DMS53 (cell line): ENCODE results near the gene EXOC6B.

Source experiments
- DNase-seq: peaks from one replicate; lab custom pipeline; 2025; lab: John Stamatoyannopoulos, UW

EXOC6B gene

DNA sequence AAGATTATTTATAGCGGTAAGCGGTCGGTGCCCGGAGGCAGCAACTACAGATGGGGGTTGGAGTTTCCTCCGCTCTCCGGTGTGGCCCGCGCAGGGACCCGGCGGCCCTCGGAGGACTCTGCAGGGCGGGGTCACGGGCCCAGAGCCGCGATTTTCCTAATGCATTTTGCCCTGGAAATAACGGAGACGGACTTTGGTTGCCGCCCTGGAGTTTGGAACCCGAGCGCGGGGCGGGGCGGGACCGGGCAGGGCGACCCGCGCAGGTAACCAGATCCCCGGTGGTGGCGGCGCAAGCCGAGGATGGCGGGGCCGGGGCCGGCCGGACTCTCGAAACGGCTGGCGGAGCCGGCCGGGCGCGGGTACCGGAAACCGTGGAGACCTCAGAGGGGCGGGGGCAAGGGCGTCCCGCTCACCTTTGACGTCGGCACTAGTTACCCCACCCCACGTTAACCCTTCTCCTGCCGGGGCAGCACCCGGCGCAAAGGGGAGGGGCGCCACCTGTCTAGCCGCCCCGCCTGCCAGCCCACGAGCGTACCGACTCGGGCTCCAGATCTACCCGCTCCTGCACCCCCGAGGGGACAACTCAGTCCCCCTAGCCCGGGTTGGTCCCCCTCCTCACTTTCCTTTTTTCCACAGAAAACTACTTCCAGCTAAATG, 681.1 kb downstream of the EXOC6B start:
- peak; percentile 83 for DNase-seq

DNA sequence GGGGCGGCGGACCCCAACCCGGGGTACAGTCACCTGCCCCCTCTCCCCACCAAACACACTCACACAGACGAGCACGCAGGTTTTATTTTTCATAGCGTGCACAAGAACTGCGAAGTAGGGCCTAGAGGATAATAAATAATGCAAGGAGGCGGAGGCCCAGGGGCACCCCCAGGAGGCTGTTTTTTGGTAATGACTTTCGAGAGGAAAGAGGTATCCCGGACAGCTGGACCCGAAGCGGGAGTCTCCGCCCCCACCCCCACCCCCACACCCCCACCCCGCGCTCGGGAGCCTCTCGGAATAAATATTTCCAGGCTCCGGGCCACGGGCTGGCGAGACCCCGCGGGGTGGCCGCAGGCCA, 681.6 kb downstream of the EXOC6B start:
- DNase-seq: peak; percentile 60

DNA sequence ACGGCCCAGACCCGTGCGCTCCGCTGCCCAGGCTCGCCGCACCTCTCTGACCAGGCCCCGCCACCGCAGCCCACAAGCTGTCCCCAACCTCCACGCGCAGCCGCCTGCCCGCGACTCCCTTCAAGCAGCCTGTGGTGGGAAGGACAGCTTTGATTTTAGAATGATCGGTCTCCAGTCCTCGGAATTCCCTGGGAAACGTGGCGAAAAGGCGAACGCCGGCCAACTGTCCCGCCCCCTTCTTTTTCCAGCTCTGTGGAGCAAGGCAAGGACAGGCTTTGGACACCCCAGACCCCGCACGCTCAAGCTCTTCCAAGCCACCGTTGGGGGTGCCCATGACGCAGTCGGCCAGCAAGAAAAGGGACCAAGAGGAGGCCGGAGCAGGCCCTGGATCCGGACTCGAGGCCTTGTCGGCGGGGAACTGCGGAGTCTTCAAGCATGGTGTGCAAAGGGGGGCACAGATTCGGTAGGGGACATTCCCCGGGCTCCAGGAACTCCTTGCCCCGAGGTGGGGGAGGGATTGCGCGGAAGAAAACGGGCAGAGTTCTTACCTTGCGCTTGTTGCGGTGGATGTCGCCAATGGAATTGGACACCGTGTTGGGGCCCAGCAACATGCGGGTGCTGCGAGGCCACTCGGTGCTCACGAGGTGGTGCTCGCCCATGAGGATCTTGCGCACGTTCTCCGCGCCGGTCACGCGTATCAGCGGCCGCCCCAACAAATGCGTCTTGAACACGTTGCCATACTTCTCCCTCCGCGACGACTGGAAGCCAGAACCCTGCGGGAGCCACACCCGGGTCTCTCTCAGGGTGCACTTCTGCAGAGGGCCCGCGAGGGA, 682.2 kb downstream of the EXOC6B start:
- peak; percentile 71 for DNase-seq

DNA sequence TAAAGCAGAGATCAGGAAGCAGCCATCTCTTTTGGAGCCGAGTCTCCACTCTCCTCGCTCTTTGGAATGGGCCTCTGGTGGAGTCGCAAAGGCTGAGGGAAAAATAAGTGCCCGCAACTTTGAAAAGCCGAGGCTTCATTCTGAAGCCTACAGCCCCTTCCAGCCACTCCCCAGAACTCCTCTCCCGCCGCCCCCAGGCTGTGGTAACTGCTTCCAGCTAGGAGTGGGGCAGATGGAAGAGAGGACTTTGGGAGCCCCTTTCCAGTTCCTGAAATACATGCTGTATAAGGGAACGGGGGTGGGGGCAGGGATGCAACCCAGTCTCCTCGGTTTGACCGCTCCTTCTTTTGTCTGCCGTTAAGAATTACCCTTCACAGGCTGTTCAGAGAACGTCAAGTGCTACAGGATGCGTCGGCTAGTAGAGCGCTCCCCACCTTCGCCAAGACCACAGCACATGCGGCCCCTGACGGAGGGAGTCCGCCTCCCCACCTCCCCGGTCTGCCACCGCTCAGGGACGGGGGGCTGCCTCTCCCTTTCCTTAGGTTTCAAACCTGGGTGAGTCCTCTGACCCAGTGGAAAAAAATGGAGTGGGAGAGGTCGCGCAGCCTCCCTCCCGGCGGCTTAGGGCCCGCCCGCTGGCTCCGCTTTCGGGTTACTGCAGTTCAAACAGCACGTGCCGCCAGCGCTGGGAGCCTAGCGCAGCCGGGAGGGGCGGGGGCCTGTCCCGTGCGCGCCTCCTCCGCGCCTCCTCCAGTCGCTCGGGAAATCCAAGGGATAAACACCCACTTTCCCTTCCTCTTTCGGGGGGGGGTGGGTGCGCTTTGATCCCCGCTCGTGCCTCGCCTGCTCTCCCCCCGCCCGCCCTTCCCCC, 683.0 kb downstream of the EXOC6B start:
- peak; percentile 74 for DNase-seq

DNA sequence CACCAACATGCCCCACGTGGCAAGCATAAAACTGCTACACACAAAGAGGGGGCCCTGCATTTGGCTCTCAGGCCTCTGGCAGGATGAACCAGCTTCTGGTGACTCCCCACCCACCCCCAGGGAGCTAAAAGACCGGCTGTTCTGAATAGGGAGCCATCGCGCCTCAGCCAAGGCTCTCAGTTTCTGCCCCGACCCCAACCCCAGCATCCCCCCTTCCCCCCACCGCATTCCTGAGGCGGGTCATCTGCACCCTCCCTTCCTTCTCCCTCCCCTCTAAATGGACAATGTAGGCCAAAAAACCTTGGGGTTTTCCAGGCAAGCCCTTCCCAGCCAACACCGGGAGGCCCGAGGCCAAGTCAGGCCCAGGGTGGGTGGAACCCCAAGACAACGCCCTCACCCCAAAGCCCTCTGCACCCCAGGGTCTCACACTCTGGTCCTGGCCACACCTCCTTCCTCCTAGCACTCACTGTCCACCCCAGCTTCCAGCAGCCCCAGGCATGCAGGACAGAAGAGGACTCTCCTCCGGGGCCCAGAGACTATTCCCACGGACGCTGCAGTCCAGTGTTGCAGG, 683.9 kb downstream of the EXOC6B start:
- no peak for DNase-seq

DNA sequence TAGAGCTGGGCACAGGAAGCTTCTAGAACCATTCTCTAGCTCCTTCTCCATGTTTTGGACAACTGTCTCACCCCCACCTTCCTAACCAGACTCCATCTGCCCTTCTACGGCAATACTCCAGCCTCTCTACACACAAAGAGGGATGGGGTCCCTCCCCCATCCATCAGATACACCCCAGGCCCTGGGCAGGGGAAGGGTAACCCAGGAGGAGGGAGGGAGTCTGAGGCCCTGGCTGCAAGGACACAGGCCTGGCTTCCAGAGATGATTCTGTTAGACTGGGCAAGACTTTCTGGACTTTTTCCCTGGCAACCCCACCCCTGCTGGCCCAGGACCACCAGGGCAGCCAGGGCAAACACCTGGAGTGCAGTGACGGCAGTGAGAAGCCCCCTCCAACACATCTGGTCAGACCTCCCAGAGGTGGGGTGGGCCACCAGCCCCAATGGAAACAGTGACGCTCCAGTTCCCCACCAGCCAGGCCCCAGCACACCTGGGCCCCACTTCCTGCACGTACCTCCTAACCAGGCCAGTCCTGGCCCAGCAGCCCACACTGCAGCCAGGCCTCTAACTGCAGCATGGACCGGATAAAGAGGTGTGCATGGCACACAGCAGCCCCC, 684.7 kb downstream of the EXOC6B start:
- no peak for DNase-seq

DNA sequence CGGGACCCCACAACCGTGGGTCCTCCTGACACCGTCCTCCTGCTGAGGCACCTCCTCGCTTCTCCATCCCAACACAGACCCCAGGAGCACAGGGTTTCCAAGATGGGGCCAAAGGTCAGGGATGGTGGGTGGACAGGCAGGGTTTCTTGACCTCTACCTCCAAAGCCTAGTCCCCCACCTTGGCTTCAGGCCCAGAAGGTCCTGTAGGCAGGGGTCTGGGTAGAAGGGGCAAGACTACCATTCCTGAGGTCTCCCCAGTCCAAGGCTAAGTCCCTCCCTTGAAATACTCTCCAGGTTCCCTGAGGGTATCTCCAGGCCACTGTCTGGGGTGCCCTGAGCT, 685.2 kb downstream of the EXOC6B start:
- DNase-seq: no peak

DNA sequence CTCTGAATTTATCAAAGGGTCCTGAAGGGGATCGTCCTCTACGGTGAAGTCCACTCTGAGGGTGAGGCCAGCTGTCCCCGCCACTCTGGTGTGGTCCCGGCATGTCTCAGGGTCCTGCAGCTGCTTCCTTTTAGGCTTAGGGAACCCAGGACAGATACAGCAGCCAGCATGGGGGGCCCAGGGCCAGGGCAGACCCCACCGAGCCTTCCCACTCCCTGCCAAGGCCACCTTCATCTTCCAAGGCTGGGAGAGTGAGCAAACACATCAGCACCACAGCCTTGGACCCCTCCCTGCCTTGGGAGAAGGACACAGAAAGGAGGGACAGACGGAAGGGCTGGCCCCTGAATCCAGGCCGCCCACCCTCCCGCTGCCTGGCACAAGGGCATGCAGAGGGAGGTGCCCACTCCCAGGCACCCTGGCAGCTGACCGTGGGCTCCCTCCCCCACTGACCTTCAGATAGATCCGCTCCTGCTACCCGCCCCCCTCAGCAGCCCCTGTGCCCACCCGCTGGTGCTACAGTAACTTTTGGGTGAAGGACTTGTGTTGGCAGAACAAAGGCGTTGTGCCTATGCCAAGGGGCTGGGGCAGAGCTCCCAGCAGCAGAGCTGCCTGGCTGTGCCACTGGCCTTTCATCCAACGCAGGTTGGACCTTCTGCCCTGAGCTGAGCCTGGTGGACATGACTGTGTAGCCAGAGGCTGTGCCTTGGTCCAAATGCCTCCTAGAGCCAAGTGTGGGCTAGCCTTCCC, 685.8 kb downstream of the EXOC6B start:
- no peak for DNase-seq

DNA sequence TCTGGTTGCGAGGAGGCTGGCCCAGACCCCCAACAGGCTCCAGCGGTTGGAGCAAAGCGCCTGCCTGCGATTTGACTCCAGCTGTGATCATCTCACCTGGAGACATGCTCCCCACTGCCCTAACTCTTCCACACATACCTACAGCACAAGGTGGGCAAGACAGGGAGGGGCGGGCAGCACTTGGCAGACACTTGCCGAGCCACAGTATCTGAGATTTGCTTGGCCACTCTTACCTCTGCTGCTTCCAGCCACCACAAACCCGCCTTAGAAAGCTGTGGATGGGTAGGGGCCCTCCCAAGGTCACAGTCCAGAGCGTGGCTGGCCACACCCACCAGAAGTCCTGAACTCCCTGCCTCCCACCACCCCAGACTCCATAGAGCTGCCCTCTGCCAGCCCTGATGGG, 686.4 kb downstream of the EXOC6B start:
- DNase-seq: no peak

DNA sequence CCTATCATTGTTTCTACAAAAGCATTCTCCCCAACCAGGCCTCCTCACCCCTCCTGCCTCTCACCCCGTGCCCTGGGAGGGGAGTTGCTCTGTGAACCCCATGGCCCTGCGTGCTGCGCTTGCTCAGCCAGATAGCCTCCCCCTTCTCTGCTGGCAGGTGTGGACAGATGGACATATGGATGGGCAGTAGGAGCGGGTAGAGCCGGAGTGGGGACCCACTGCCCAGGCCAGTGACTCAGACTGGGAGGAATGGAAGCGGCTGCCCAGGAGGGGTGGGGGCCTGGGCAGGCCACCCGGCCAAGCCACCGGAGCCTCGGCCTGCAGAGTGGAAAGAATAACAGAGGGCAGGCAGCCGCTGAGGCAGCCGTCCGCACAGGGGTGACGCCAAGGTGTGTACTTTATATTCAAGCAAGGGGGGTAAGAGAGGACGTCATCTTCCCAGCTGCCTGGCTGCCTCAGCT, 686.9 kb downstream of the EXOC6B start:
- no peak for DNase-seq

DNA sequence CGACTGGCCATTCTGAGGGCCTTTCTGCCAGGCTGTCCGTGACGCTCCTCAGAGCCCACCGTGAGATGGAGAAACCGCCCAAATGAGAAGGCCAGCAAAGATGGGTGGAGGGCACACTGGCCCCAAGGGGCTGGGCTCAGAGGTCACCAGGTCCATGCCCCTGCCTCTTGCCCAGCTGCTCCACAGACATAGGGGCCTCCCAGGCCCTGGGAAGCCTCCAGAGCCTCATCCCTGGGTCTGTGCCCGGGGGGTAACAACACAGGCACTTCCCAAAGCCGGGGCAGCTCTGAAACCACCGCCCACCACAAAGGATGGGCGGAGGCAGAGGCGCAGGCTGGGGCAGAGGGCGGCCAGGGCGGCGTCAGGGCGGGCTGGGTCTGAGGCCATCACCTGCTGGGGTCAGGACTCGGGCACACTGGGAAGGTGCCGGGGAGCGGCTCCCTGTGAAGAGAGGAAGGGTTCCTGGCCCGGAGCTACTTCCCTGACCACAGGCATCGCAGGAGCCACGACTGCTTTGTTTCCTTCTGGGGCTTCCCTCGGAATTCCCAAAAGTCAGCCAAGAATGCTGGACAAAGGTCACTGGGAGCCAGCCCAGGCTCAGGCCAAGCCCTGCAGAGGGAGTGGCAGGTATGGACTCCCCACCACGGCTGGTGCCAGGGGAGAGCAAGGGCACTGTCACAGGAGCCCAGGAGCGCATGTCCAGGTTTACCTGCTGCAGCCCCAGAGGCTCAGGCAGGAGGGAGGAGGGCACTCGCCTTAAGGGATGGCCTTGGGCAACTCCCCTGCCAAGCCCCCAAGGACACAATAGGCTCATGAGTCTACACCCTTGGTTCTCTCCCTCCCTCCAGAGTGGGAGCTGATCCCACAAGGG, 687.6 kb downstream of the EXOC6B start:
- DNase-seq: no peak

DNA sequence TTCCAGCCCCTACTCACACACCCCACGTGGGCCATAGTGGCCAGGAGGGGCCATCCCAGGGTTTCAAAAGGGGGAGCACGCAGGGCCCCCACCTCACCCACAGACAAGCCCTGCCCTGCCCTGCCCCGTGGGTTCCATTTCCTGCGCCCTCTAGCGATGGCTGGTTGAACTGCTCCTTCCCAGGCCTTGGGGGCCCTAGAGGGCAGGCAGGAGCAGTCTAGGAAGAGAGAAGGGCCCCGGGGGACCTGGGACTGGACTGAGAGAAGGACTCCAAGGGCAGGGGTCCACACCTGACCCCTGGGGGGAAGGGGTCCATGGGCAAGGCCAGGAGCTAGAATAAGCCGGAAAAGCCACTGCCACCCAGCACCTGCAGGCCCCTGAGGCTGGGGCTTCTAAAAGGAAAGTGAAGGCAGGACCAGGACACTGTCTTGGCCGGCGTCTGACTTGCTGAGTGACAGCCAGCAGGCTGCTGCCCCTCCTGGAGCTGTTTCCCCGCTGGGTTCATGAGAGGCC, 688.3 kb downstream of the EXOC6B start:
- DNase-seq: peak; percentile 75

DNA sequence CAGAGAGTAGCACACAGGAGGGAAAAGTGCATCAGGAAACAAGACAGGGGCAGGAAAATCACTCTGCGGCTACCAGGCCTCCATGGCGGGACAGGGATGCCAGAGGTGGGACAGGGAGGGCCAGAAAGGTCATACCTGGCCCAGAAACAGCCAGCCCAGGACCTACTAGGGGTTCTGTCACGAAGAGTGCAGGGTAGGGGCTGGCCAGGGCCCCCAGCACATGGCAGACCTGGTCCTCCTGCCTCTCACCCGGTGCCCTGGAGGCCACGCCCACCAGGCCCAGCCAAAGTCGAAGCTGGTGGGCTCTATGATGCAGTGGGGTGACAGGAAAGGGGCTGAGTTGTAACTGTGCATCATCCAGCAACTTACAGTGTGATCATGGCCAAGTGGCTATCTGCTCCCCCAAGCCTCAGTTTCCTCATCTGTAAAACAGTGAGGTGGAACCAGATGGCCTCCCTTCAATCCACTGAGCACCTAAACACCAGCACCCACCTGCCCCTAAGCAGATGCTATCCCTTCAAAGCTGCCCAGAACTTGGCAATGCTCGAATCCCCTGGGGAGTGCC, 688.8 kb downstream of the EXOC6B start:
- no peak for DNase-seq

DNA sequence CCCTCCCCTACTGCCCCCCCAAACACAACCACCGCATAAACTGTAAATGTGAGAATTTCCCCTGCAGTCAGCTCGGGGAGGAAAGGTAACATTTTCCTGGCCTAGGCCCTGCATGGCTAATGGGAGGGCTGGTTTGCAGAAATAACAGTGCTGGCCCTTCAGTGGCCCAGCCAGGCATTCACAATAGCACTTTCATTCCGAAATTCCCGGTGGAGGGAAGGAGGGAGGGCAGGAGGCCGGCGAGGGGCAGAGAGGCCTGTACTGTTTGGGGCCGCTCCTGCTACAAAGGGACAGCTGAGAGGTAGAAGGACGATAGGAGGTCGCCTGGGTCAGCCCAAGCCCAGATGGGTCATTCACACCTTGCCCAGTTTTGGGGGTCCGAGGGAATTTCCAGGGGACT, 689.5 kb downstream of the EXOC6B start:
- DNase-seq: no peak

DNA sequence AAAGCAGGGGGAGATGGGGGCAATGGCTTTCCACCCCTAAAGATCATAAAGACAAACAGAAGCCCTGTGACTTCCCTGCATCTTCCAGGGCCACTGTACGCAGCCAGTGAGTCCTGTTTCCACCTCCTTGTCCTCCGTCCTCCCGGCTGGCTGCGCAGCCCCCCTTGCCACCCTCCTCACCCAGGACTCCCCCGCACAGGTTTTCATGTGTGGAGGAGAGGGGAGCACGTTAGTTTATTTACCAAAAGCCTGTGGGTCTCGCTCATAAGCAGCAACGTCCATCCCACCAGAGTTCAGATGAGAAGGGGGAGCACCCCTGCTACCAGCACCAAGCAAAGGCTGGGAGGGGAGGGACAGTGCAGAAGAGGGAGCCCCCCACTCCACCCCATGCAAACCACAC, 689.9 kb downstream of the EXOC6B start:
- DNase-seq: no peak

DNA sequence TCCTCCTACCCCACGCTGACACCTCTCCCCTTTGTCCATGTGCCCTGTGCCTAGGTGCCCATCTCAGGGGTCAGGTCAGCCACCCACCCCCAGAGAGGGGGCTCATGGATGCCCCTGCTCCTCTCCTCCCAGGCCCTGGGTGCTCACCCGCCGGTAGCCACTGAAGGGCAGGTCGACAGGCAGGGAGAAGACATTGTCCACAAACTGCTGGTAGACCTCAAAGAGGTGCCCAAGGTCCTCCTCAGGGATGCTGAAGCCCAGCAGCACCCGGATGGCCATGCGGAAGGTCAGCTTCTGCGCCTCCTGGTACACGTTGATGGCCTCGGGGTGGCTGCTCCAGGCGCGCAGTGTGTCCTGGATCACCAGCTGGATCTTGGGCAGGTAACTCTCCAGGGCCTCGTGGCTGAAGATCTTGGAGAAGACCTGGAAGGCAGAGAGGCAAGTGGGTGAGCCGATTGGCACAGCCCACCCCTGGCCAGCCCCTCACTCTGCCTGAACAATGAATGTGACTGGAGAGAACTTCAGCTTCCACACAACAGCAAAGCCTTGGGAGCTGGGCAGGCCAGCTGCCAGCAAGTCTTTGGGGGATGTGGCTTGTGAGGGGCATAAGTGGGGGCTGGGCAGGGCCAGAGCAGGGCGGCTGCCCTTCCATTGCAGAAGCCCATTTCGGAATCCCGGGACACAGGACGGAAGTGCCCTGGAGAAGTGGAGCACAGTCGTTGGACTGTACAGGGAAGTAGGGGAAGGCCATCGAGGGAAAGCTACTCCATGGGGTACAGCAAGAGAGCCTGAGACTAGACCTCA, 690.6 kb downstream of the EXOC6B start:
- DNase-seq: no peak

DNA sequence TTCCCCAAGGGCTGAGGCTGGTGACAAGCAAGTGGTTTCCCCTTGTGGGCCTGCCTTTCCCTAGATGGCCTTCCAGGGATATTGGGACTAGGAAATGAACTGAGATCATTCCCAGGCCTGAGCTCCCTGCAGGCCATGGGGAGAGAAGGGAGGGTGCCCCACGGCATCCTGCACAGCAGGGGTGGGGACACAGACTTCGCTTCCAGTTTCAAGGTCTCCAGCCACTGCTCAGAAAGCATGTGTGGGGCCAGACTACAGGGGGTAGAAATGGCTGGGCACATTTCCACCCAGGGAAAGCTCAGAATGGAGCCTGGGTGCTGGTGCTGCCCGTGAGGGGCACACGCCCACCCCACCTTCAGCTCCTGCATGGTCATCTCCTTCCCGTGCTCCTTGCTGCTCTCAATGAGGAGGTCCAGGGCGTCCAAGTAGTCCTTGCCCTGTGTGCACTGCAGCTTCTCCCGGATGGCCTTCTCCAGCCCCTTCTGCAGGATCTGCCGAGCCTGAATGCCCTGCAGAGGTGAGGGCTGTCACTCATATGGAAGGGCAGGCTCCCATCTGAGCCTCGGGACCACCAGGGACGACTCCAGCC, 691.3 kb downstream of the EXOC6B start:
- no peak for DNase-seq

DNA sequence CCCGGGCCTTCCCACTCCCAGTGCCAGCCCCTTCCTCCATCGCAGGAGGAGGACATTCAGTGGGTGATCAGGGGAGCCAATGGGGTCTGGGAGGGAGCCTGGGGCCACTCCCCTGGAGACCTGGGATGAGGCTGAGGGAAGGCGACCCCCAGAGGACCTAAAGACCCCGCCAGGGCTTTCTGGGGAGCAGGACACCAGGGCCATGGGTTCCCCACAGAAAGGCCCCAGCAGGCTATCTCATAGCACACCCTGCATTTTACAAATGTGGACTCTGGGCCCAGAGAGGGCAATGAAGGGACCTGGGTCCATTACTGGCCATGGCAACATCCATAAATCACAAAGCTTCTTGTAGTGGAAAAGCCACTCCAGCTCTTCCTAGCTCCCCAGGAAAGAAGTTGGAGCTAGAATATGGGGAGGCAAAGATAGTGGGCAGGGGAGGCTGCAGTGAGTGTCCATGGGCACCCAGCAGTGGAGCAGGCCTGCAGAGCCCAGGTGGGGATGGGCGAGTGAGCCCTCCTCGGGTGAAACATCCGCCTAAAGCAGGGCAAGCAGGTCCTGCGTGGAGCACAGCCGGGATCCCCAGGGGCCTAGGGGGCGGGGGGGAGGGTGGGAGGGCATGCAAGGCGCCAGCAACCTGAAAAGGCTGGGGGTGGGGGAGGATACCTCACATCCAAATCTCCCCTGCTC, 692.0 kb downstream of the EXOC6B start:
- no peak for DNase-seq
